ENCODE data around the gene KLHL36.
"Not testable (repeated sequence)": the region's sequence is repeated elsewhere in the genome, so short reads cannot be mapped to it uniquely, and the experiment has no call there.

GRCh38 chr16:84688163-84688562 is 39.9 kb downstream of the KLHL36 start:
- not testable (repeated sequence) for TF ChIP-seq CTCF (conservative IDR thresholded peaks at IDR 0.05; ENCODE audit: low read length); EZH2phosphoT487 (IDR thresholded peaks at IDR 0.05; ENCODE audit: borderline replicate concordance)

Measured in Loucy (cell line).